AG04449 (cell line): ENCODE results near the gene ERP44.
A peak's percentile ranks its signal among the peaks of the same experiment; 100 is the strongest.
"Not testable (repeated sequence)": the region's sequence is repeated elsewhere in the genome, so short reads cannot be mapped to it uniquely, and the experiment has no call there.

Experiments used
- CTCF ChIA-PET: fragments of 350-600 bp; formaldehyde crosslinking; extraction: SDS; loops from one replicate; lab custom pipeline; 2021; ENCODE audit warnings: antibody characterized with exemption; lab: Yijun Ruan, JAX
- POLR2A ChIA-PET: fragments of 400-600, 350-600 bp; formaldehyde crosslinking; extraction: SDS; loops from one replicate; lab custom pipeline; 2020; ENCODE audit warnings: antibody characterized with exemption, inconsistent platforms; lab: Yijun Ruan, JAX
- DNase-seq: peaks from one replicate; pipeline ENCODE4 v3.0.0-alpha.2; 2010; ENCODE audit warnings: low read depth, low spot score
- H3K4me3 ChIP-seq: 2 replicates; pipeline ENCODE4 v1.5.1; 2011; ENCODE audit warnings: low read depth, mild to moderate bottlenecking, control low read depth, low read length
- TF ChIP-seq, protein P1 (sequence below): IDR thresholded peaks from one replicate; pipeline ENCODE4 v1.5.1; 2011; ENCODE audit warnings: mild to moderate bottlenecking, moderate library complexity, low read length, control low read depth, inconsistent platforms; ENCODE audit not compliant: insufficient read depth; ENCODE audit errors: missing control alignments

The ERP44 gene

DNA sequence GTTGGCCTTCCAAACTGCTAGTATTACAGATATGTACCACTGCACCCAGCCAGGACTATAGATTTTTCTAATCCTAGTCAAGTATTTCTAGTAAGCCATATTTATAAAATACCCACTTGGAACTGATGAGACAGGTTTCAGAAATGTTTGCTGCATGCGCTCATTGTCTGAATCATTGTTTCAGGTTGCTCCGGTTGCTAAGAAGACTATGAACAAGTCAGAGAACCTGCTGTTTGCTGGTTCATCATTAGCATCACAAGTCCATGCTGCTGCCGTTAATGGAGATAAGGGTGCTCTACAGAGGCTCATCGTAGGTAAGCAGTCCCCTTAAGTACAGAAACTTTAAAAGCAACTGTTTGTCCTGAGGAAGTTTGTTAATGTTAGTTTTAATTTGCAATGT is 5.5 kb upstream of the ERP44 start:
- TF ChIP-seq, protein P1, sequence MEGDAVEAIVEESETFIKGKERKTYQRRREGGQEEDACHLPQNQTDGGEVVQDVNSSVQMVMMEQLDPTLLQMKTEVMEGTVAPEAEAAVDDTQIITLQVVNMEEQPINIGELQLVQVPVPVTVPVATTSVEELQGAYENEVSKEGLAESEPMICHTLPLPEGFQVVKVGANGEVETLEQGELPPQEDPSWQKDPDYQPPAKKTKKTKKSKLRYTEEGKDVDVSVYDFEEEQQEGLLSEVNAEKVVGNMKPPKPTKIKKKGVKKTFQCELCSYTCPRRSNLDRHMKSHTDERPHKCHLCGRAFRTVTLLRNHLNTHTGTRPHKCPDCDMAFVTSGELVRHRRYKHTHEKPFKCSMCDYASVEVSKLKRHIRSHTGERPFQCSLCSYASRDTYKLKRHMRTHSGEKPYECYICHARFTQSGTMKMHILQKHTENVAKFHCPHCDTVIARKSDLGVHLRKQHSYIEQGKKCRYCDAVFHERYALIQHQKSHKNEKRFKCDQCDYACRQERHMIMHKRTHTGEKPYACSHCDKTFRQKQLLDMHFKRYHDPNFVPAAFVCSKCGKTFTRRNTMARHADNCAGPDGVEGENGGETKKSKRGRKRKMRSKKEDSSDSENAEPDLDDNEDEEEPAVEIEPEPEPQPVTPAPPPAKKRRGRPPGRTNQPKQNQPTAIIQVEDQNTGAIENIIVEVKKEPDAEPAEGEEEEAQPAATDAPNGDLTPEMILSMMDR: no peak
- no peak for DNase-seq
- ChIA-PET CTCF (no interaction called here), POLR2A (no interaction called here)
- H3K4me3 ChIP-seq: no peak overlapping the region

- DNase-seq: no peak
- CTCF ChIA-PET: interaction anchor here (0.8 kb wide), 1 partner anchor 10 kb away, joined by 3 read pairs; no protein-coding TSS in a partner anchor
- TF ChIP-seq, protein P1: no peak
- no peak overlapping the region for H3K4me3 ChIP-seq
- POLR2A ChIA-PET: interaction anchor here (0.7 kb wide), 1 partner anchor 10 kb away, joined by 3 read pairs; no protein-coding TSS in a partner anchor
Observed at GRCh38 chr9:100101608-100102007, 2.8 kb upstream of the ERP44 start.

DNA sequence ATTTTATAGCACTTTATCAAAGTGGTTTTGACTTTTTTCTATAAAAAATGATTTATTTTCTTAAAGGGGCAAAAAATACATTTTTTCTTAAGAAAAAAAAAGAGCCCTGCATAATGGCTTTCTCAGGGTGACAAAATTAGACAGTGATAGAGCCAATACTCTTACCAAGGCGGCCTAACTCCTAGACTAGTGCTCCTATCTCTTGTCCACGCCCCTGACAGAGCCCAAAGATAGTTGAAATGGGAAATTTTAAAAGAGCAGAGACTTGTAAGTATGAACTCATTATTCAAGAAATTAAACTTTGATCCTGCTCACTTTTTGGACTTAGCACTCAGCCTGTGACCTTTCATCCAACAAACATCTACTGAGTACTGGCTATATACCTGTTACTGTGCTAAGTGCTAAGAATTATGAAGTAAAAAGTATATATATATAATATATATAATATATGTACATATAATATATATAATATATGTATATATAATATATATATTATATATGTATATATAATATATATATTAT is 1.4 kb upstream of the ERP44 start:
- CTCF ChIA-PET: no interaction called here
- peak overlapping the region; percentile 99 for H3K4me3 ChIP-seq
- TF ChIP-seq, protein P1: no peak
- POLR2A ChIA-PET: no interaction called here
- DNase-seq: no peak

- TF ChIP-seq, protein P1: no peak
- POLR2A ChIA-PET: no interaction called here
- H3K4me3 ChIP-seq: peak overlapping the region; percentile 99
- CTCF ChIA-PET: no interaction called here
- DNase-seq: no peak
Observed at GRCh38 chr9:100099722-100100042, 882 bp upstream of the ERP44 start.

DNA sequence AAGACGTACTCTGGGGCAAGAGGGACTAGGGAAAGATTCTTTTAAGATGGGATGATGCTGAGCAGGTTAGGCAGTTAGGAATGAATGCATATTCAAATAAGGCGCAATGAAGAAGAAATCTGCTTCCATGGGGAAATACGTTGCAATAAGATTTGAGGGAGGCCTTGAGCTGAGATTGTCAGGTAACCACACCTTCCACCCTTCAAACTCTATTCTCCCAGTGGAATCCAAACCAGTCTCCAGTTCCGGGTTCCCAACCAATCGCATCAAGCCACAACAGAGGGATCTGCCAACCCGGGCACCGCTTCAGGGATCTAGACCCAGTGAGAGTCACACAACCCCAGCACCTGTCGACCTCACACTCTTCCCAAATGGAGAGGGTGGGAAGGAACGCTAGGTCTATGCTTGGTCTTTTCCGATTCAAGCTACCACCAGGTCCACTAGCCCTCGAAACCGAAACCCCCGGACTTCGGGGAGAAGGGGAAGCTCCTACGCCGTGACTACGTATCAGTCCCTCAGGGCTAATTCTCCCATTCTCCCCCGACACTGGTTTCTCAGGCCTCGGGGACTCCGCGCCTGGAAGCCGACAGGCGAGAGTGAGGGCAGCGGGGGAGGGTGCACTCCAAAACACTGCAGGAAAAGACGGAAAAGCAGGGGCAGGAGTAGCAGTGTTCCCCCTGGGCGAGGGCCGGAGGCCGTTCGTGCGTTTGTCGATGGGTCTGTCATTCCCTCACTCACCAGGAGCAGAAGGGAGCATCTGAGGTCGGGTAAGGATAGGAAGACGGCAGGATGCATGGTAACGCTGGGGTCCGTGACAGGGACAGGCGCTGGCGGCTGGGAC is 534 bp downstream of the ERP44 start:
- no peak for DNase-seq
- H3K4me3 ChIP-seq: peak overlapping the region; percentile 99
- TF ChIP-seq, protein P1: no peak
- CTCF ChIA-PET: interaction anchor here (0.5 to 2.0 kb wide), 3 partner anchors 8 to 69 kb away, joined by 3 to 6 read pairs (median 4); no protein-coding TSS in a partner anchor
- POLR2A ChIA-PET: no interaction called here

- no peak overlapping the region for H3K4me3 ChIP-seq
- TF ChIP-seq, protein P1: no peak
- POLR2A ChIA-PET: no interaction called here
- DNase-seq: no peak
- CTCF ChIA-PET: interaction anchor here (2.0 kb wide), 1 partner anchor 12 kb away, joined by 6 read pairs; no protein-coding TSS in a partner anchor
Observed at GRCh38 chr9:100096378-100096916, 2.4 kb downstream of the ERP44 start.

- DNase-seq, POLR2A ChIA-PET, H3K4me3 ChIP-seq, CTCF ChIA-PET: not testable (repeated sequence)
Observed at GRCh38 chr9:100094411-100094810, 4.4 kb downstream of the ERP44 start.
